HG02759 (cell line): ENCODE measurements around the gene XPR1.
A peak's percentile ranks its signal among the peaks of the same experiment; 100 is the strongest.

Experiments used
- ATAC-seq: cut with Tn5 transposase; IDR thresholded peaks from one replicate; pipeline ENCODE4 v1.9.1; 2021; ENCODE audit warnings: mild to moderate bottlenecking, moderate library complexity; ENCODE audit not compliant: unreplicated experiment

Gene XPR1

DNA sequence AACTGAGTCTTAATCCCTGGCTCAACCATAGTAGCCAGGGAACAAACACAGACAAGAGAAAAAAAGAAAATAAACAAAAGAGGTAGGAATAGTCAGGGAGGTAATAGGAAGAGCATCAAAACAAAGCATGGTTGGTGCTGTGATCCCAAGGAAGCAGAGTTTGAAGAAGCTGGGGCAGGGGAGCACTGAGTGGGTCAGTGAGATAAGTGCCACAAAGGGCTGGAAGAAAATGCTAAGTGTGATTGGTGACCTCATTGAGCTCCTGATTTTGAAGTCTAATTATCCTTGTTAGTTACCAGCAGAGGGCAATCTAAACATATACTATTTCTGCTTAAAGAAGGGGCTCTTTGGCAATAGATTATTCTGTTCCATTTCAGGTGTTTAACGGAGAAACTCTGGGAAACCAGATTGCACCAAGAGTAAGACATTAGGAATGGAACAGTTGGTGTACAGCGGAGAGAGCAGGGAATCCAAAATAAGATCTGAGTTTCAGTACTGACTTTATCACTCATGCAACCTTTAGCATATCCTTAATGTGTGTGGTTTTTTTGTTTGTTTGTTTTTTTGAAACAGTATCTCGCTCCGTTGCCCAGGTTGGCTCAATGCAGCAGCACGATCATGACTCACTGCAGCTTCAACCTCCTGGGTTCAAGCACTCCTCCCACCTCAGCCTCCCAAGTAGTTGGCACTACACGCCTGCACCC lies 250.1 kb downstream of the XPR1 start:
- ATAC-seq: no peak

DNA sequence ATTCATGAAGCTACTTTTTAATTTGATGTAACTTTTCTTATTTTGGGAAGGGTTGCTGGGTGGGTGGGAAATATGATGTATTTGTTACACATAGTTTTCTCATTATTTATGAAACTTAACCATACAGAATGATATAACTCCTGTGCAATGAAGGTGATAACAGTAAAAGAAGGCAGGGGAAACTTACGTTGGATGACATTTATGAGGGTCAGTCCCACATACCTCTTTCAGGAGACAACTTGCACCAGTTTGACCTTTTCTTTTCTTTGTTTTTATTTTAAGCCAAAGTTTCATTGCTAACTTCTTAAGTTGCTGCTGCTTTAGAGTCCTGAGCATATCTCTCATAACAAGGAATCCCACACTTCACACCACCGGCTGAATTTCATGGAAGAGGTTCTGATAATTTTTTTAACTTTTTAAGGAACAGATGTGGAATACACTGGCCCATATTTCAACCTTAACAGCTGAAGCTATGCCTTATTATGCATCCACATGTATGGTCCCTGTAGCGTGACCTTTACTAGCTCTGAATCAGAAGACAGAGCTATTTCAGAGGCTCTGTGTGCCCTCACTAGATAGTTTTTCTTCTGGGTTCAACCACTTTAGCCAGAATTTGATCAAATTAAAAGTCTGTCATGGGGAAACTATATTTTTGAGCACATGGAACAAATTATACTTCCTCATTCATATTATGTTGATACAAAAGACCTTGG lies 252.9 kb downstream of the XPR1 start:
- no peak for ATAC-seq

DNA sequence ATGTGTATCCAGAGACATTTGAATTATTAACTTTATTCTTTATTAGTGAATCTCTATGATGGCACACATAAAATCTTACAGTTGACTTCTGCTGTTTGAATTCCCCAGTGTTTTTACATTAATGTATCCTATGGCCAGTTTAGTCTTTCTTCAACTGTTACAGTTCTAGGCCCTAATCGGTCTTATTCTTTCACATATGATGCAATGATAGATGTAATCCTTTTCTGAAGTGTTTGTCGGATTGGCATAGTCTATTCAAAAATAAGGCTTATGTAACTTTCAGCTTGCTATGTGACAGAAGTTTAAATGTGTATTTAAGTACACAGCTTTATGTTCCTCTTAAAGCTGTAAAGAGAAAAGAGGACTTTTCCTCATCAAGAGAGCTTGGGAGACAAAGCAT lies 254.5 kb downstream of the XPR1 start:
- ATAC-seq: no peak

DNA sequence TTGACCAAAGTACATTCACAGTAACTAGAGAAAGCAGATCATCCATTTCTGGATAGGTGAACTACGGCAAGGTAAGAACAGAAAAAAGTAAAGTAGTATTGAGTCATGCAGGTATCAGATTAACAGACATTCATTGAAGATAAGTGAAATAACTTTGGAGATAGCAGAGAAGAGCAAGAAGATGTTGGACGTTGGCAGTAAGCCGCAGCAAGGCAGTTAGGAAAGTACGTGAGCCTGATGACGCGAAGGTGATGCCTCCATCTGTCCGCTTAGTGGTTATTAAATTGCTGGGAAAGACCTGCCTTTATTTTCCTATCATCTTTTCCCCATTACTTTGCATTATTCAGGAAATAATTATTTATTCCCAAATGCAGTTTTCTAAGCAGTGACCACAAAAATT lies 256.0 kb downstream of the XPR1 start:
- ATAC-seq: no peak

DNA sequence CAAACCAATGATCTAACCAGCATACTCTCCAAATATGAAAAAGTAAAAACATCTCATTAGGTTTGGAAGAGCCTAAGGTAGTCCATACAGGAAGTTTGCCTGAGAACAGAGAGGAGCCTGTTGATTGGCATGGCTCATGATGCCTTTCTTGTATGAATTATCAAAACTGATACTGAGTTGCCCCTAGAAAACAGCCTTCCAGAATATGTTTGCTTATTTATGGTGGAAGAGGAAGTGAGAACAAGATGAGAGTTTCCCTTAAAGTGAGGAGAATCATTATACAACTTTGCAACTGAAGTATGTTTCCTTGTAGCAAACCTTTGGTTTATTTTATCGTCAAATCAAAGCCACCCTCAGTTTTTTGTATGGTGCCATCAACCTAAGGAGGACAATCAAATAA lies 257.0 kb downstream of the XPR1 start:
- peak; percentile 87 for ATAC-seq

DNA sequence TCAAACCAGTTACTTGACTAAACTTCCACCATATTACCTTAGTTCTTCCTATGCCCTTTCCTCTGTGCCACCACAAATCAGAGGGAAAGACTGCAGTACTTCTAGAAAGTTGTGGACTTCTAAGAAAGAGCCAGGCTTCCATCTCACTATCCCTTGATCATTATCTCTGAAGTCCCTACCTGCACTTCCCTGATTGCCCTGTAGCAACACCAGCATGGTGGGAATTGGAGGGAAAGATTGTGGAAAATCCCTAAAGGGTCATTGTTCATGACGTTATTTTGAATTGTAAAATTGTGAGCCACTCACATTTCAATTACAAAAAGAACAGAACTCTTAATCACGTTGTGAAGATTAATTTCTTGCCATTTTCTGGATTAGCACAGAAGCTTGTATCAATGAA lies 257.5 kb downstream of the XPR1 start:
- no peak for ATAC-seq

DNA sequence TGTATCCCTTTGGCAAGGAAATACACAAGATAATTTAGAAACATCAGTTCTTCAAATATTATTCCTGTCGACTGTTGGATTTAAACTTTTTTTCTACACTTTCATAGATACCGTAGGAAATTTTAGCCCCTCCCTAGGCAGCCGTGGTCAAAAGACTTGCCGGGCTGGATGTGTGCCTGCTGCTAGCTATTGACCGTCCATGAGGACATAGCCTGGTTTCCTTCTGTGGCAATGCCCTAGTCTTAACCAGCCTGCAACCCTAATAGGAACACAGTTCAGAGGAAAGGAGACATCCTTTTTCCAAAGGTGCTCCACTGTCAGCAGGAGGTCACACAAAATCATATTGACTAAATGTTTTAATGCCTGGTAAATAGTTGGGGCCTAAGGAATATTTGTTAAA lies 260.4 kb downstream of the XPR1 start:
- ATAC-seq: no peak

DNA sequence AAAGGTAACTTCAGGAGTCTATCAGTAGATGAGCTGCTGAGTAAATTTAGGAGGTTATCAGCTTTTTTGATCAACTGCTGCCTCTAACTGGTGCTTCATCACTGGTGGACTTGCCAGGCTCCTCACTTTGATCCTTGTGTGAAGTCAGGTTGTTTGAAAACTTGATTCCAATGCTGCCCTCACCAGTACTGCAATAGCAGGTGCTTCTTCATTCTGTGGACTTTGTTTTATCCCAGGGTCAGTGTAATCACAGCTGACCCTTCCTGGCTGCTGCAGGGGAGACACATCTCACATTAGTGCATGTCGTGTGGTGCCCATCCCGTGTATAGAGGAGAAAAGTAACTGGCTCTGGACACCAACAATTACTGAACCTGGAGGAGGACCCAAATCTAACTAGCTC lies 260.9 kb downstream of the XPR1 start:
- ATAC-seq: no peak

DNA sequence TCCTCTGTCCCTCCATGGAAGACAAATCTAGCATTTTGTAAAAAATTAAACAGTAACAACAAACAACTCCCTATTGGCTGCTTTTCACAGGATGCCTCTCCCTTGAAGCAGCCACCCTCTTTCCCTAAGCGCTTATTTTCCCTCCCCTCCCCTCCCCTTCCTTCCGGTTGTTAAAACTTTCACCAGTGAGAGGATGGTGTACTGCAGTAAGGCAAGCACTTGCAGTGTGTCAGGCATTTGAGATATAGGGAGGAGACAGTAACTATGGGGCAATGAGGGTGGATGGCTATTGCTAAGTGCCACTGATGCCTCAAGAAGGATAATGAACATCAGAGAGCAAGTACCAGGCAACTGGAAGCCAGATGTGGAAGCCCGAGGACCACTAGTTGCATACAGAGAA lies 261.8 kb downstream of the XPR1 start:
- ATAC-seq: no peak

DNA sequence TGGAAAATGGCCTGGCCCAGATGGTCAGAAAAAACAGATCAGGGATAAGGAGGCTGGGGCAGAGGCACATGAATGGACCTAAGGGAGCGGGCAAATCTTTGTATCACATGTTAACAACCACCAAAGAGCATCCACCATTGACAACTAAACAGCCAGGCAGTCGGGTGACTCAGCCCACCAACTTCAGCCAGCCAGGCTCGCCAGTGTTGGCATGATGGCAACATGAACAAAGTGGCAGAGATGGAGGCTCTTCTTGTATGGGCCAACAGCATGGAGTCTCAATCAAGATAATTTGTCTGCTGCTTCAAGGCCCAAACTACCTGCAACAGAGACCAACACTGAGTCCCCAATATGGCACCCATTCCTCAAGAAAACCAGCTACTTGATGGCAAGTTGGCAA lies 264.3 kb downstream of the XPR1 start:
- no peak for ATAC-seq

DNA sequence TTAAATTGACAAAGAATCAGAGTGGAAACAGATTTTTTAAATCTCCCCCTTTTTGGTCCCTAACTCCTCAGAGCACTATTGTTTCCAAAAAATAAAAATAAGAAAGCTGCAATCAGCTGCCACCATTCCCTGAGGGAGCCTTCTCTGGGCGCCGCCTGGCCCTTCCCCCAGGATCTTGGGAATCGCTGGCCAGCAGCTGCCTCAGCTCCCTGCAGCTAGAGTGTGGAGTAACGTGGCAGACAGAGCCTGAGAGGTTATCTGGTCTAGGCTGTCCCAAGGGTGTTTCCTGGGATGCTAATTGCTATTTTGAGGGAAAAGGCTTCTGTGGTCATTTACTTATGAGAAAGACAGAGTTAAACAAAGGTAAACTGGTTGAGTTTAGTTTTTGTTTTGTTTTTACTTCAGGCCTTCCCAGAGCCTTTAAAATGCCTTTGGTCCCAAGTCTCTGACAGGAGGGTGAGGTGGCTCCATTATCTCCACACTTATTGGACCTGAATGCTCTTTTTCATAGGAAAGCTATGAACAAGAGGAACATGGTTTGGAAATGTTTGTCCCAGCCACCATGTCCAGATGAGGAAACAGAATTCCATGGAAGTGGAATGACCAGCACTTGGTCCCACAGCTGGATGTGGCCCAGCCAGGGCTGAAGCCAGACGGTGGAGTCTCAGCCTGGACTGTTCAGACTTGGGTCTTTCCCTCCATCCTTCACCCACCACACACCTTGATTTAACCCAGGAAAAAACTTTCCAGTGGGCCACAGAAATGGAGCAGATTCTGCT lies 266.8 kb downstream of the XPR1 start:
- ATAC-seq: no peak

DNA sequence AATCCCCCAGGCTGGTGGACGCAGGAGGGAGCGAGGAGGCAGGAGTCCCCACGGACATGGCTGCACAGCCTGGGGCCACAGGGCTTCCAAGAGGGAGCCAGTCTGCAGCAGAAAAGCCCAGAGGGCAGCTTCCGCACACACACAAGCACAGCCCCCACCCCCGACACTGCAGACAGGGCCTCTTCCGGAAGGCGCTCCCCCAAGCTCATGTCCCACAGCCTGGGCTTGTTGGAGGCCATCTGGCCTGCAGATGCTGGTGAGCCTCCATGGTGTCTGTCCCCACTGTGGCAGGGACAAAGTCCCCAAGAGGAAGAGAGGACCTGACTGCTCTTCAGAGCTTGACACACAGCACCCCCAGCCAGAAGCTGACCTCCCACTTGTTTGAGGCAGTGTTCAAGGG lies 267.4 kb downstream of the XPR1 start:
- no peak for ATAC-seq

DNA sequence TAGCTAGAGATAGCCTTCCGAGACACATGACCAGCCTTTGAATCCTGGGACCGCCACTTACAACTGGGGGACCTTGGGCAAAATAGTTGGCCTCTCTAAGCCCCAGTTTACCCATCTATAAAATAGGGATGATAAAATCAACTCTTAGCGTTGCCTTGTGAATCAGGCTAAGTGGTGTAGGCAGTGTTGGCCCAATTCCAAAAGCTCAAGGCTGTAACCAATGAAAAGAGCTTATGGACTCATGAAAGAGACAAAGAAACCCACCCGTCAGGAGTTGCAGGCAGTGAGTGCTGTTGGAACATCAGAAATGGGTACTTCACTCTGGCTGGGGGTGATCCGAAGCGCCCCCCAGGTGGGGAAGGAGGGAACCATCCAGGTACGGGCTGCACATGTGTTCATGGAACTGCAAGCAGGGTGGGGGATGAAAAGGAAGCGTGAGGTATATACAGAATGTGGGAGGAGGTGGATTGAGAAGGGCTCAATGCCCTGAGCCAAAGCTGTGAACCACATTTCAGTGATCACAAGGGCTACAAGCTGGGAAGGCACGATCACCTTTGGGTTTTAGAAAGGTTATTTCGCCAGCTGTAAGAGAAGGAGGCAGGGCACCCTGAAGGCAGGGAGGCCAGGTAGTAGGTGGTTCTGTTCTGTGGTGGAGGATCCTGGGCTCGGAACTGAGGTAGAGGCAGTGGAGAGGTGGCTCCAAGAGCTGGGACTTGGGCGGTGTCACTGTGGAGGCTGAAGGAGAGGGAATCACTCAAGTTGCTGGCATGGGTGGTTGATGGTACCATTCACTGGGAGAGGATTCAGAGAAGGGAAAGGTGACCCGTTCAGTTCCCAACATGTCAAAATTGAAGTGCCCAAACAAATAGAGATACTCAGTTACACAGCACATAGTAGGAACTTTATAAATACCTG lies 269.5 kb downstream of the XPR1 start:
- ATAC-seq: no peak

DNA sequence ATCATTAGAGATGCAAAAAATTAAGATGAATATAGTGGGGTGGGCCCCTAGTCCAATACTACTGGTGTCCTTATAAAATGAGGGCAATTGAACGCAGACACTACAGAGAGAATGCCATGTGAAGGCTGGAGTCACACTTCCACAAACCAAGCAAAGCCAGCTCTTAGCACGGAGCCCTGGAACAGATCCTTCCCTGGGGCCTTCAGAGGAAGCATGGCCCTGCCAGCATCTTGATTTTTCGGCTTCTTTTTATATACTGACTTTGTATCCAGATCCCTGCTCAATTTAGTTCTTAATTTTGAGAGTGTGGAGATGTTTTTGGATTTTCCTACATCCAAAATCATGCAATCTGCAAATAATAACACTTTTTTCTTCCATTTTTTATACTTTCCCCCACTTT lies 270.7 kb downstream of the XPR1 start:
- ATAC-seq: no peak

DNA sequence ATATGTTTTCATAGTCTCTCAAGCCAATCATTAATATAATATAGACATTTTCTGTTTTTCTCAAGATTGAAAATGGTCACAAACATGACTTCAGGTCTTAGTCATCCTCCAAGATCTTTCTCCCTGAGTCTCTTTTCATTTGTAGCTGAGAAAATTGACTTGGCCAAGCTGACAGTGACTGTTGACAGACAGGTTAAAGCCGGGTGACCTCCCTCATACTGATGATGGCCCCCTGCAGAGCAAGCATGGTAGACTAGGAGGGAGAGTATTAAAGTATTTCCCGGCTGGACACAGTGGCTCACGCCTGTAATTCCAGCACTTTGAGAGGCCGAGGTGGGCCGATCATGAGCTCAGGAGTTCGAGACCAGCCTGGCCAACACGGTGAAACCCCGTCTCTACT lies 274.1 kb downstream of the XPR1 start:
- ATAC-seq: no peak

DNA sequence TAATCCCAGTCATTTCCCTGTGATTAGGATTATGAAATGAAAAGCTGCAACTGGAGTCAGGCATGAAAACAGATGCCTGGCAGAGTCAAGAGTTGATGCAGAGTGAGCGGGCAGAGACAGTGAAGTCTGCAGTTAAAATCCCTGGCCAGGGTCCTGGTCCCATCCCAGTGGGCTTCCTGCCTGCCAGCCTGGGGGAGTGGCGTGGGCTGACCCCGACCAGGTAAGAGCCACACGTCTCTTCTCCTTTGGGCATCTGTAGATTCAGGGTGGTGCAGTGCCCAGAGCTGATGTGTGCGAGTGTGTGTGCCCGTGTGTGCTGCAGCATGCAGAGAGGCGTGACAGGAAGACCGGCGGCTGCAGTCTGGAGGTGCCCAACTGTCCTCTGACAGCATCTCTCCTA lies 274.7 kb downstream of the XPR1 start:
- ATAC-seq: no peak

DNA sequence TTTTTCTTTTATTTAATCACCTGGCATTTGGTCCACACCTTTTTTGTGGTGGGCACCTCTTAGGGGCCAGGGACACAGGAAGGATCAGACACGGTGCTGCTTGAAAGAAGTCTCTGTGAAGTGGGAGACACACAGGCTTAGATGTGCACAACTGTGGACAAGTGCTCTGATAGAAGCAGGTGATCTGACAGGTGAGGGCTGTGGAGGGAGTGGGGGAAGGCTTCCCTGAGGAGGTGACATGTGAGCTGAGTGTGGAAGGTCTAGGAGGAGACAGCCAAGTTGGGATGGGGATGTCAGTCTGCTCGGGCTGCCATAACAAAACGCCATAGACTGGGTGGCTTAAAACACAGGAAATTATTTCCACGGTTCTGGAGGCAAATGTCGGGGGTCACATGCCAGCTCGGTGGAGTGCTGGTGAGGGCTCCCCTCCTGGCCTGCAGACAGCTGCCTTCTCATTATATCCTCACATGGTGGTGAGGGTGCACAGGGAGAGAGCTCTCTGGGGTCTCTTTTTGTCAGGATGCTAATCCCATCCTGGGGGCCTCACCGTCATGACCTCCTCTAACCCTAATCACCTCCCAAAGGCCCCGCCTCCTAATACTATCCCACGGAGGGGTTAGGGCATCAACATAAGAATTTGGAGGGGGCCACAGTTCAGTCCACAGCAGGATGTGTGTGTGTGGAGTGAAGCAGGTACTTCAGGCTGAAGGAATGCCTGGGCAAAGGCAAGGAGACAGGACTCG lies 275.7 kb downstream of the XPR1 start:
- ATAC-seq: no peak

DNA sequence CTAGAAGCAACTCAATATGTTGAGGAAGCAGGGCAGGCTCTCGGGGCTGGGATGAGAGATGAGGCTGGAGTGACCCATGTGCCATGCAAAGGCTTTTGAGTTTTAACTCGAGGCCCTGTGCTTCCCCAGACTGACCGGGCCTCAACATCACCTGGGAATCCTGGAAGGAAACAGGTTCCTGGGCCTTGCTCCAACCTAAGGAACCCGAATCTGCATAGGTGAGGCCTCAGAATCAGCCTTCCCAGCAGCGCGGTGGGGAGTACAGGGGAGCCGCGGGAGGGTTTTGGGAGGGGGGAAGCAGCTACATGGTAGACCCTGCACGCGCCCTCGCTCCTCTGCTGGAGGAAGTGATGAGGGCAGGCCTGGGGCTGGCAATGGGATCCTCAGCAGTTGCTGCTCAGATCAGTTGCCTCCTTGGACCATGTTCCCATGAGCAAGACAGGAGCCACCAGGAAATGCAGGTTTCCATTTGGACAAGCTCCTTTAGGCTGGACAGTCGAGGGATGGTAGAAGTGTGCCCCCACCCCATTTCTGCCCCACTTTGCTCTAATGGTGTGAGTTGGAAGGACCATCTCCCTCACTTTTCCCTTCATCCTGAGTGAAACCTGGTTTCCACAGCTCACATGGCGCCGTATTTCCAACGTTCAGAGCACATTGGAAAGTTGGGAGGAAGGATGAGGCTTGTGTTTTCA lies 276.4 kb downstream of the XPR1 start:
- no peak for ATAC-seq

DNA sequence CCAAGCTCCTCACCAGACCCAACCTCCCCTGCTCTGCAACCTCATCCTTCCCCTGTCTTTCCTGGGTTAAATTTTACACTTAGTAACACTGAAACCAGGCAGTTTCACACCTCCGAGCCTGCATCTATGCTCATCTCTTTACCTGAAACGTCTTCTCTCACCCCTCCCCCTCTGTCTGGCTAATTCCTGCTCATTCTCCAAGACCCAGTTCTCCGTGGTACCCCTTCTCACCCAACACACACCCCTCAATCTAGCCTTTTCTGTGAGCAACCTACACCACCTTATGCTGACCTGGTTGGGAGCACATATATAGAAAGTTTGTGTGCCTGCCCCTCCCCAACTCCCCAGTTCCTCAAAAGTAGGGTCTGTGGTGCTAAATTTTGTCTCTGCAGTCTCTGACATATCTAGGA lies 277.2 kb downstream of the XPR1 start:
- ATAC-seq: peak; percentile 26
